ENCODE data around the gene RBM39.
"Not testable (repeated sequence)": the region's sequence is repeated elsewhere in the genome, so short reads cannot be mapped to it uniquely, and the experiment has no call there.

Gene RBM39

DNA sequence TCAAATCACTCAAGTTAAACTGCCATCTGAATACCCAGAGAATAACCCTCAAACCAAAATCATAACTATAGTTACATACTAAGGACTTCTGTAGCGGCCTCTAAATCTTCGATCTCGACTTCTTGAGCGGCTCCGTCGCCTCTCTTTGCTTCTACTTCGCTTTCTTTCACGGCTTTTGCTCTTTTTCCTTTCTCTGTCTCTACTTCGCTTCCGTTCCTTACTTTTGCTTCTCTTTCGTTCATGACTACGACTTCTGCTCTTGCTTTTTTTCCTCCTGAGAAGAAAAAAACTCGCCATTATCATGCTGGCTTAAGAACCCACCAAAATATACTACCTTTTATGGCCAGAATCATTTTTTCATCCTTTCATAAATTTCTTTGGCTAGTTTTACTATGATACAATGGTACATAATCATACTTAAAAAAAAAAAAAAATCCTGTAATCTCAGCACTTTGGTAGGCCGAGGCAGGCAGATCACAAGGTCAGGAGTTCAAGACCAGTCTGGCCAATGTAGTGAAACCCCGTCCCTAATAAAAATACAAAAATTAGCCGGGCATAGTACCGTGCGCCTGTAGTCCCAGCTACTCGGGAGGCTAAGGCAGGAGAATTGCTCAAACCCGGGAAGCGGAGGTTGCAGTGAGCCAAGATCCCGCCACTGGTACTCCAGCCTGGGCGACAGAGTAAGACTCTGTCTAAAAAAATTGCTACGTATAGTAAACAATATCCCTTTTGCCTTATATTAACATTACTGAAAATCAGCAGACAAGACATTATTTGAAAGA lies 10.0 kb downstream of the RBM39 start:
- H3K4me1 ChIP-seq (ENCODE audit: insufficient read depth, low read length) = peaks cover 66% of the 10 kb centered on the region
- peaks cover 89% of the 10 kb centered on the region for H3K36me3 ChIP-seq (ENCODE audit: insufficient read depth, low read length)
- H3K27ac ChIP-seq (ENCODE audit: low read depth, low read length) = no peak overlapping the region
- no peaks in the 10 kb centered on the region for H3K9me3 ChIP-seq (ENCODE audit: low read length)
- H3K4me3 ChIP-seq (ENCODE audit: low read depth in 1 of 2, low read length in 2 of 2) = no peak overlapping the region
- H3K27me3 ChIP-seq (ENCODE audit: control insufficient read depth in 1 of 2, insufficient read depth in 2 of 2, low read length in 2 of 2) = no peaks in the 10 kb centered on the region
- no peak overlapping the region for H3K9ac ChIP-seq (ENCODE audit: low read length)

DNA sequence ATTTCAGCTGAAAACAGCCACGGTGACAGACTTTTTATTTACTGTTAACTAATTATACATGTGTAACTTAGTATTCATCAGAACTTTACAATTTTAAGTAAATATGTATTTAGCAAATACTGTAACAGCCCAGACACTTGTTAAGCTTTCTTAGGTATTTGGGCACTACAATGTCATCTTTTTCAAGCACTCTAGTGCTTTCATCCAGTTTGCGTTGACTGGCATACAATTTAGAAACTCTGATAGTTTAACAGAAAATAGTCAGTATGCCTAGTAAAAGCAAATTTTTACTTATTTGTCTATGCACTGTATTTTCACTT lies 10.6 kb downstream of the RBM39 start:
- Histone ChIP-seq H3K4me3 (ENCODE audit: low read depth in 1 of 2, low read length in 2 of 2) (no peak overlapping the region), H3K9me3 (ENCODE audit: low read length) (no peaks in the 10 kb centered on the region), H3K36me3 (ENCODE audit: insufficient read depth, low read length) (peaks cover 92% of the 10 kb centered on the region), H3K9ac (ENCODE audit: low read length) (no peak overlapping the region), H3K27ac (ENCODE audit: low read depth, low read length) (no peak overlapping the region), H3K4me1 (ENCODE audit: insufficient read depth, low read length) (peaks cover 64% of the 10 kb centered on the region), H3K27me3 (ENCODE audit: control insufficient read depth in 1 of 2, insufficient read depth in 2 of 2, low read length in 2 of 2) (no peaks in the 10 kb centered on the region)

DNA sequence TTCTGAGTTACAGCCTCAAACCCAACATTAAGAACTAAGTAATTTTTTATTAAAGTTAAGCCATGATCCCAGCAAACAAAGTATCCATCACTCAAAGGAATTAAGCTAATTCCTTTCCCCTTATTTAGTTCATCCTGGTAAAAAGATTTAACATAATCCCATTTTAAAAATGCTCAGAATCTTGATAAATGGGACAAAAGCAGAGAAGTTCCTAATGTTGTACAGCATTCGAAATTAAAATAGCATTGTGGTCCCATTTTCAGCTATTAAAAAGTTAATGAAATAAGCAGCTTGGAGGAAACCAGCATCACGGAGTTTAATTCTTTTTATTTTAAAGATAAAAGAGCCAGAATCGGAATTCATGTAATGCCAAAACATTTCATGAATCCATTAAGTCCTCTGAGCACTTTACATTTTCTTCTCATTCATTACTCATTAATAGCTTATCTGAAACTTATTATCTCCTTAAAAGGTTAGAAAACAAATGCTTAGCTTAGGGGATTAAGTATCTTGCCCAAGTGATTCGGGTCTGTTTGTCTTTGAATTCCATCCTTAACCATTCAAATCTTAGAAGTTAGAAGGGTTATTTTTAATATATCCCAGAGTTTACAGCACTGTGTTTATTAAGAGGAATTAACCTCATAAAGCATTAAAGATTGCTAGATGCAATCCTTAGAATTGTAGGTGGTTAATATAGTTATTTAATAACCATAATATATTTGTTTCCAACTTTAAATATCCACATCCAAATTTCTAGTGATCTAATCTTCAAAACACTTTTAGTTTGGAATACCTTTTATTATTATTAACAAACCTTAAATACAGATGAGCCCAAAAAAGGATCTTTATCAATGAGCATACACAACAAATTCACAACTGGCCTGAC lies 11.2 kb downstream of the RBM39 start:
- H3K4me1 ChIP-seq (ENCODE audit: insufficient read depth, low read length) = peaks cover 58% of the 10 kb centered on the region

DNA sequence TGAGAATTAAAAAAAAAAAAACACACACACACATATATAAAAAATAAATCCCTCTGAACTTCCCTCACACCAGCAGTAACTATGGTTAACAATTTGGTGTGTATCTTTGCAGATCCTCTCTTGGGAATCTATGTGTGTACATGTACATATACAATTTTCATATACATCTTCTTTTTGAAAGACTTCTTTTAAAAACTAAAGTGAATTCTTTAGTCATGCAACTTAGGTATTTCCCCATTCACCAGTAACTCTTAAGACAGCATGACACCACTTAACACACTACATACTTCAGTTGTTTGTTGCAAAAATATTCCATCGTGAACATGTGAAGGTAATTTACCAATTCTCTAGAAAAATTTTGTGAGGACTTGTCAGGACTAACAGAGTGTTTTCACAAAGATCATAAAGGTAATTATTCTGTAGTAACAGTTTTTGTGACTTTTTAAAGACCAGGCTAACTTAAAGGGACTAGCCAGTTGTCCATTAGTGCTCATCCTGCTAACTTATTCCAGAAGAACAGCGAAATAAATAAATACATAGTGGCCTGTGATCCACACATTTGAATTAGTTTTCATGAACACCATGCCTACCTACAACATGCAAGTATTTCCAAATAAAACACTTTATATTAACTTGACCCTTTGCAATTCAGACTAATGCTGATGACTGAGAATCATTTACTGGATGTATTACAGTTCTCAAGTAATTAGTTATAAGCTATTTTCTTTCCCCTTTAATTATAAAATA lies 12.1 kb downstream of the RBM39 start:
- Histone ChIP-seq H3K9me3 (ENCODE audit: low read length) (no peaks in the 10 kb centered on the region), H3K9ac (ENCODE audit: low read length) (no peak overlapping the region), H3K36me3 (ENCODE audit: insufficient read depth, low read length) (peaks cover 92% of the 10 kb centered on the region), H3K27me3 (ENCODE audit: control insufficient read depth in 1 of 2, insufficient read depth in 2 of 2, low read length in 2 of 2) (no peaks in the 10 kb centered on the region), H3K4me1 (ENCODE audit: insufficient read depth, low read length) (peaks cover 50% of the 10 kb centered on the region), H3K4me3 (ENCODE audit: low read depth in 1 of 2, low read length in 2 of 2) (no peak overlapping the region), H3K27ac (ENCODE audit: low read depth, low read length) (no peak overlapping the region)

More for the DNA sequence above, 11.2 kb downstream of the RBM39 start:
- Histone ChIP-seq H3K9ac (ENCODE audit: low read length) (no peak overlapping the region), H3K27me3 (ENCODE audit: control insufficient read depth in 1 of 2, insufficient read depth in 2 of 2, low read length in 2 of 2) (no peaks in the 10 kb centered on the region), H3K9me3 (ENCODE audit: low read length) (no peaks in the 10 kb centered on the region), H3K36me3 (ENCODE audit: insufficient read depth, low read length) (peaks cover 92% of the 10 kb centered on the region), H3K4me3 (ENCODE audit: low read depth in 1 of 2, low read length in 2 of 2) (no peak overlapping the region), H3K27ac (ENCODE audit: low read depth, low read length) (no peak overlapping the region)

DNA sequence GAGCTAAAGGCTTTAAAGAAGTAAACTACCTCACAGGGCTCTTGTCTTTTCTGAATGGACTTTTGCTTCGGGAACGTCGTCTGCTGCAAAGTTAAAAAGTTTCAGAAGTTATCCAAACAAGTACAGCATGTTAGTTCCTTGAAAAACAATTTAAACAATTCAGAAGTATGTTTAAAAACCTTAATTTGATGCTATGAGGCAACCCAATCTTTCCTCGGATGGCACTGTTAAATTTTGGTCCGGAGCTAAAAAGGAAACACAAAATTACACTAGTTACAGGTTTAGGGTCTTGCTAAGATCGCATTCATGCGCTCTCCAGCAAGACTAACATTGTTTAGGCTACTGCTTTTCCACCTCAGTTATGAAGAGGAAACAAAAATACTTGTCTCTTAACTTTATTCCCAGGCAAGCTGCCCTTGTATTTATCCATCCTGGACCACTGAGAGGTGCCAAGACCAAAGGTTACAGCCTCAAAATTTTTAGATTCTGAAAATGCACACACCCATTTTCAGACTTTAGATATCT lies 12.7 kb downstream of the RBM39 start:
- peaks cover 92% of the 10 kb centered on the region for H3K36me3 ChIP-seq (ENCODE audit: insufficient read depth, low read length)
- no peak overlapping the region for H3K4me3 ChIP-seq (ENCODE audit: low read depth in 1 of 2, low read length in 2 of 2)

DNA sequence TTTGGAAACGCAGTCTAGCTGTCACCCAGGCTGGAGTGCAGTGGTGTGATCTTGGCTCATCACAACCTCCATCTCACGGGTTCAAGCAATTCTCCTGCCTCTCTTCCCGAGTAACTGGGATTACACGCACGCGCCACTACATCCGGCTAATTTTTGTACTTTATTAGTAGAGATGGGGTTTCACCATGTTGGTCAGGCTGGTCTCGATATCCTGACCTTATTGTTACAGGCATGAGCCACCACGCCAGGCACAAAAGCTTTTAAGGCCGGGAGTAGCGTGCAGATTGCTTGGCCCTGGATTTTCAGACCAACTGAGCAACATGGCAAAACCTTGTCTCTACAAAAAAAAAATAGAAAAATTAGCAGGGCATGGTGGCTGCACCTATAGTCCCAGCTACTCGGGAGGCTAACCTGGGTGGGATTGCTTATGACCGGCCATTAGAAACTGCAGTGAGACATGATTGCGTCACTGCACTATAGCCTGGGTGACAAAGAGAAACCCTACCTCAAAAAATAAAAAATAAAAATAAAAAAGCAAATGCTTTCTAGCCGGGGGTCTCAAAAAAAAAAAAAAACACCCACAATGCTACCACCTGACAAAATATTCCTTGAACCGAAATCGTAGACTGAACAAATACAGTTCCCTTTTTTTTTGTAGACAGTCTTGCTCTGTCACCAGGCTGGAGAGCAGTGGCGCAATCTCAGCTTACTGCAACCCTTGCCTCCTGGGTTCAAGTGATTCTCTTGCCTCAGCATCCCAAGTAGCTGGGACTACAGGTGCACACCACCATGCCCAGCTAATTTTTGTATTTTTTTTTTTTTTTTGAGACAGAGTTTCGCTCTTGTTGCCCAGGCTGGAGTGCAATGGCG lies 15.0 kb downstream of the RBM39 start:
- Histone ChIP-seq H3K27ac (ENCODE audit: low read depth, low read length) (no peak overlapping the region), H3K36me3 (ENCODE audit: insufficient read depth, low read length) (peaks cover 89% of the 10 kb centered on the region), H3K4me3 (ENCODE audit: low read depth in 1 of 2, low read length in 2 of 2) (no peak overlapping the region), H3K9me3 (ENCODE audit: low read length) (no peaks in the 10 kb centered on the region), H3K4me1 (ENCODE audit: insufficient read depth, low read length) (peaks cover 21% of the 10 kb centered on the region), H3K27me3 (ENCODE audit: control insufficient read depth in 1 of 2, insufficient read depth in 2 of 2, low read length in 2 of 2) (no peaks in the 10 kb centered on the region), H3K9ac (ENCODE audit: low read length) (no peak overlapping the region)

More for the DNA sequence above, 12.7 kb downstream of the RBM39 start:
- Histone ChIP-seq H3K27ac (ENCODE audit: low read depth, low read length) (no peak overlapping the region), H3K9ac (ENCODE audit: low read length) (no peak overlapping the region), H3K4me1 (ENCODE audit: insufficient read depth, low read length) (peaks cover 43% of the 10 kb centered on the region), H3K27me3 (ENCODE audit: control insufficient read depth in 1 of 2, insufficient read depth in 2 of 2, low read length in 2 of 2) (no peaks in the 10 kb centered on the region), H3K9me3 (ENCODE audit: low read length) (no peaks in the 10 kb centered on the region)

DNA sequence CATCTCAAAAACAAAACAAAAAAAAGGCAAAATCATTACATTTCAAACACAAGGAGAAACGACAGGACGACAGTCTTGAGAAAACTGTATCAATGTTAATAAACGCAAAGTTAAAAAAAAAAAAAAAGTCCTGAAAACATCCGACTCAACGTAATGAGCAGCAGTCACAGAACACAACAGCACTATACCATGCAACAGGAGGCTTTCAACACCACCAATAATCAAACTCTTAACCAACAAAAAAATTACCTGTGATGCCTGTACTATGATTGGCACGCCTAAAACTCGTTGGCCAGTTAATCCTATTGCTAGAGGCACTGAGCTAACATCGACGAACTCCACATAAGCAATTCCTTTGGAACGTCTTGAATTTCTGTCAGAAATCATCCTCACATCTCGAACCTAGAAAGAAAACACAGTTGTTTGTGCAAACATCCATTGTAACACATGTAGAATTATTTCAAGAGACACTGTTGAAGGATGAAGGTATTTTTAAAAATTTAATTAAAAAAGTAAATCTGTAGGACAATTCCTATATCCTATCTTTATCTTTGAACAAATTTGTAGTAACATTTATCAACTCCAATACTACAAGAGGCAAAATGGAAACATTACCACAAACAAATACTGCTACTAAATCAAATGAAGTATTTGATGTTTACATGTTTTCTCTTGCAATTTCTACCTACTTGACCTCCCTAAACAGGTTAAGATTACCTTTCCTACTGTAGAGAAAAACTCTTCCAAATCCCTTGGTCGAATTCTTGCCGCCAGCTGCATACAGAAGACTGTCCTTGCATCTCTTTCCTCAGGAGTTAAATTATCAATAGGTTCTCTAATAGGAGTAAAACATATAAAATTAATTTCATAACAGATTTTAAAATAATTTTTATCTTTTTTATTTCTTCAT lies 17.5 kb downstream of the RBM39 start:
- no peaks in the 10 kb centered on the region for H3K27me3 ChIP-seq (ENCODE audit: control insufficient read depth in 1 of 2, insufficient read depth in 2 of 2, low read length in 2 of 2)
- no peak overlapping the region for H3K4me3 ChIP-seq (ENCODE audit: low read depth in 1 of 2, low read length in 2 of 2)
- no peak overlapping the region for H3K9ac ChIP-seq (ENCODE audit: low read length)
- H3K36me3 ChIP-seq (ENCODE audit: insufficient read depth, low read length) = peaks cover 89% of the 10 kb centered on the region
- no peaks in the 10 kb centered on the region for H3K9me3 ChIP-seq (ENCODE audit: low read length)
- H3K4me1 ChIP-seq (ENCODE audit: insufficient read depth, low read length) = no peaks in the 10 kb centered on the region
- no peak overlapping the region for H3K27ac ChIP-seq (ENCODE audit: low read depth, low read length)

DNA sequence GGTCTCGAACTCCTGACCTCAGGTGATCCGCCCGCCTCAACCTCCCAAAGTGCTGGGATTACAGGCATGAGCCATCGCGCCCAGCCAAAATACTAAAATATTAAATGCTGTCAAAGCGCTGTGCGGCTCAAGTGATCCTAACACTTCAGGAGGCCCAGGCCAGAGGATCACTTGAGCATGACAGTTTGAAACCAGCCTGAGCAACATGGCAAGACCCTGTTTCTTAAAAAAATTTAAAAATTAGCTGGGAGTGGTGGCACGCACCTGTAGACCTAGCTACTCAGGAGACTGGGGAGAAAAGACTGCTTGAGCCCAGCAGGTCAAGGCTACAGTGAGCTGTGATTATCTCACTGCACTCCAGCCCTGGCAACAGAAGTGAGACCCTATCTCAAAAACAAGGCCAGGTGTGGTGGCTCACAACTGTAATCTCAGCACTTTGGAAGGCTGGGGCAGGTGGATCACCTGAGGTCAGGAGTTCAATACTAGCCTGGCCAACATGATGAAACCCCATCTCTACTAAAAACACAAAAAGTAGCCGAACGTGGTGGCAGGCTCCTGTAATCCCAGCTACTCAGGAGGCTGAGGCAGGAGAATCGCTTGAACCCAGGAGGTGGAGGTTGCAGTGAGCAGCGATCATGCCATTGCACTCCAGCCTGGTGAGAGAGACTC lies 18.3 kb downstream of the RBM39 start:
- H3K9me3 ChIP-seq (ENCODE audit: low read length); H3K27me3 ChIP-seq (ENCODE audit: control insufficient read depth in 1 of 2, insufficient read depth in 2 of 2, low read length in 2 of 2); H3K9ac ChIP-seq (ENCODE audit: low read length); H3K4me3 ChIP-seq (ENCODE audit: low read depth in 1 of 2, low read length in 2 of 2); H3K4me1 ChIP-seq (ENCODE audit: insufficient read depth, low read length); H3K27ac ChIP-seq (ENCODE audit: low read depth, low read length): not testable (repeated sequence)
- peaks cover 90% of the 10 kb centered on the region for H3K36me3 ChIP-seq (ENCODE audit: insufficient read depth, low read length)

DNA sequence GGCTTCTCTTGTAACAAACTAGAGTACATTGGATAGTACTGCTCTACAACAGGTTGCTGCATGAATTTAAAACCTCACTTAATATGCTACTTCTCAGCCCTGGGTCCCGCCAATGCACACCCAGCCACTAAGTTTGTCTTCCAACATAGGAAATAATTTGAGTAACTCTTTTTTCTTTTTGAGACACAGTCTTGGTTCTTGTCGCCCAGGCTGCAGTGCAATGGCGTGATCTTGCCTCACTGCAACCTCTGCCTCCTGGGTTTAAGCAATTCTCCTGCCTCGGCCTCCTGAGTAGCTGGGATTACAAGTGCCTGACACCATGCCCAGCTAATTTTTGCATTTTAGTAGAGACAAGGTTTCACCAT lies 18.8 kb downstream of the RBM39 start:
- not testable (repeated sequence) for H3K27ac ChIP-seq (ENCODE audit: low read depth, low read length); H3K27me3 ChIP-seq (ENCODE audit: control insufficient read depth in 1 of 2, insufficient read depth in 2 of 2, low read length in 2 of 2); H3K4me3 ChIP-seq (ENCODE audit: low read depth in 1 of 2, low read length in 2 of 2); H3K9me3 ChIP-seq (ENCODE audit: low read length); H3K9ac ChIP-seq (ENCODE audit: low read length); H3K4me1 ChIP-seq (ENCODE audit: insufficient read depth, low read length)
- peaks cover 91% of the 10 kb centered on the region for H3K36me3 ChIP-seq (ENCODE audit: insufficient read depth, low read length)

DNA sequence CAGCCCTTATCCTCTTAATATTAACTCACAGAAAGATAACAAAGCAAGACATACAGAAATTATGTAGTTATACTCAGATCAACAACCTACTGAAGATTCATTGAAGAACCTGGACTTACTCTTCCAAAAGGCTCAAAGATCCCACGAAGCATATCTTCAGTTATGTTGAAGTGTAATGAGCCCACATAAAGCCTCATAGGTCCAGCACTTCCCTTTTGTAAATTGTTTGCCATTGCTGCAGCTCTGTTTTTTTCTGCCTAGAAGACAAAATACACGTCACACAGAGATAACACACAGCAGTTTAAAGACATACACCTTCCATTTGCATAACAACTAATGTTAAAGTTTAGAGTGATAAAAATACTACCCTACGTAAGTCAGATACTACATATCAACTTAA lies 20.4 kb downstream of the RBM39 start:
- peaks cover 94% of the 10 kb centered on the region for H3K36me3 ChIP-seq (ENCODE audit: insufficient read depth, low read length)
- no peak overlapping the region for H3K4me3 ChIP-seq (ENCODE audit: low read depth in 1 of 2, low read length in 2 of 2)
- no peak overlapping the region for H3K27ac ChIP-seq (ENCODE audit: low read depth, low read length)
- H3K9ac ChIP-seq (ENCODE audit: low read length) = no peak overlapping the region
- no peaks in the 10 kb centered on the region for H3K27me3 ChIP-seq (ENCODE audit: control insufficient read depth in 1 of 2, insufficient read depth in 2 of 2, low read length in 2 of 2)
- H3K4me1 ChIP-seq (ENCODE audit: insufficient read depth, low read length) = no peaks in the 10 kb centered on the region
- H3K9me3 ChIP-seq (ENCODE audit: low read length) = no peaks in the 10 kb centered on the region
